Measurements from ENCODE around the gene ERN2. TPM values are rescaled to one million over a fixed set of nuclear protein-coding genes. Genes with fewer than 3 reads are reported as not detected.

ERN2 gene
- total RNA-seq, 1 experiment from 2014 or later: 3.9 TPM

DNA sequence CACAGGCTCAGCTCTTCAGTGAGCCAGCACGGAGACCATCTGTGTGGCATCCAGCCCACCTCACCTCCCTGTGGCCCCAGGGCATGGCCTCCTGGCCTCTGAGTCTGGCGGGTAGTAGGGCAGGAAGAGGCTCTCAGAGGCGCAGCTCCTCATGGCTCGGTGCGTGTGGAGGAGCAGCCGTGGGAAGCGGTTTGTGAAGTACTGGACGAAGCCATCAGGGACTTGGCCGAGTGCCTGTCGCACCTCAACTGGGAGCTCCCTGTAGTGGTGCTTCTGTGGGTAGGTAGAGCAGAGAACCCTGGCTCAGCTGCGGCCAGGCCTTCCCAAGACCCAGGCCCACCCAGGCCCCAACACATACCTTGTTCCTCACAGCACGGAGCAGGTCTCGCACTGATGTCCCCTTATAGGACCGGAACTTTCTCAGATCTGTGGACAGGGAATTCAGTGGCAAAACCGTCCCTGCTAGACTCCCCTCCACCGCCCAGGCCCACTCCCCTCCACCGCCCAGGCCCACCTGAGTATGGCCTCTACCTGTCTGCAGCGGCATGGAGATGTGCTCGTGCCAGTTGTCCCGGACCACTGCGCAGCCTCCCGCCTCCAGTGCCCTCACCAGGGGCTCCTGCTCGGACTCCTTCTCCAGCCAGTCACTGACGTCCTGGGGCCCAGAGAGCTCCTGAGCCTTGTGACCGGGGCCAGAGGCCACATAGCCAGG is 22.1 kb downstream of the ERN2 start:
- CTCF ChIA-PET: interaction anchor here (0.6 kb wide), 1 partner anchor 1917 kb away, joined by 3 read pairs; no protein-coding TSS in a partner anchor

DNA sequence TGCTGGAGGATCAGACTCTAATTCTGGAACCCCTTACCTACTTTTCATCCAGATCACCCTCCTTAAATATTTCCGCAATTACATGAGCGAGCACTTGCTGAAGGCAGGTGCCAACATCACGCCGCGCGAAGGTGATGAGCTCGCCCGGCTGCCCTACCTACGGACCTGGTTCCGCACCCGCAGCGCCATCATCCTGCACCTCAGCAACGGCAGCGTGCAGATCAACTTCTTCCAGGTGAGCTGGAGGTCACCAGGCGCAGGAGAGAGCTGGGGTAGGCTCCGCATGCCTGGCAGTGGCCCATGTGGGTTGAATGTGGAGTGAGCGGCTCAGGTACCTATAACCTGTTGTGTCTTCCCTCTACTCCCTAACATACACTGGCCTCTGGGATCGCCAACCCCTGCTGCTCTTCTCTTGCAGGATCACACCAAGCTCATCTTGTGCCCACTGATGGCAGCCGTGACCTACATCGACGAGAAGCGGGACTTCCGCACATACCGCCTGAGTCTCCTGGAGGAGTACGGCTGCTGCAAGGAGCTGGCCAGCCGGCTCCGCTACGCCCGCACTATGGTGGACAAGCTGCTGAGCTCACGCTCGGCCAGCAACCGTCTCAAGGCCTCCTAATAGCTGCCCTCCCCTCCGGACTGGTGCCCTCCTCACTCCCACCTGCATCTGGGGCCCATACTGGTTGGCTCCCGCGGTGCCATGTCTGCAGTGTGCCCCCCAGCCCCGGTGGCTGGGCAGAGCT is 23.4 kb downstream of the ERN2 start:
- no peak overlapping the region for H3K4me3 ChIP-seq
- intact Hi-C loops (cut with micrococcal nuclease; ENCODE audit: unreplicated experiment): no loop called here
- no peak for TF ChIP-seq EZH2 (IDR thresholded peaks at IDR 0.05; ENCODE audit: low read depth)
- TF ChIP-seq, protein P1, sequence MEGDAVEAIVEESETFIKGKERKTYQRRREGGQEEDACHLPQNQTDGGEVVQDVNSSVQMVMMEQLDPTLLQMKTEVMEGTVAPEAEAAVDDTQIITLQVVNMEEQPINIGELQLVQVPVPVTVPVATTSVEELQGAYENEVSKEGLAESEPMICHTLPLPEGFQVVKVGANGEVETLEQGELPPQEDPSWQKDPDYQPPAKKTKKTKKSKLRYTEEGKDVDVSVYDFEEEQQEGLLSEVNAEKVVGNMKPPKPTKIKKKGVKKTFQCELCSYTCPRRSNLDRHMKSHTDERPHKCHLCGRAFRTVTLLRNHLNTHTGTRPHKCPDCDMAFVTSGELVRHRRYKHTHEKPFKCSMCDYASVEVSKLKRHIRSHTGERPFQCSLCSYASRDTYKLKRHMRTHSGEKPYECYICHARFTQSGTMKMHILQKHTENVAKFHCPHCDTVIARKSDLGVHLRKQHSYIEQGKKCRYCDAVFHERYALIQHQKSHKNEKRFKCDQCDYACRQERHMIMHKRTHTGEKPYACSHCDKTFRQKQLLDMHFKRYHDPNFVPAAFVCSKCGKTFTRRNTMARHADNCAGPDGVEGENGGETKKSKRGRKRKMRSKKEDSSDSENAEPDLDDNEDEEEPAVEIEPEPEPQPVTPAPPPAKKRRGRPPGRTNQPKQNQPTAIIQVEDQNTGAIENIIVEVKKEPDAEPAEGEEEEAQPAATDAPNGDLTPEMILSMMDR (conservative IDR thresholded peaks at IDR 0.05): no peak
- H4K20me1 ChIP-seq (ENCODE audit: insufficient read depth): no peaks in the 10 kb centered on the region
- peaks cover 37% of the 10 kb centered on the region for H3F3A ChIP-seq (ENCODE audit: insufficient read depth, low read depth)
- no peak overlapping the region for H3K4me2 ChIP-seq
- POLR2A ChIA-PET (ENCODE audit: unreplicated experiment): no interaction called here
- H3K27ac ChIP-seq: no peak overlapping the region
- peaks cover 6% of the 10 kb centered on the region; the same call in 1 of the 2 replicates for H3K79me2 ChIP-seq (ENCODE audit: low read depth)
- H3K9me2 ChIP-seq (ENCODE audit: insufficient read depth): no peaks in the 10 kb centered on the region
- DNase-seq: no peak
- peaks cover 12% of the 10 kb centered on the region for H3K36me3 ChIP-seq (ENCODE audit: low read depth)
- H2AFZ ChIP-seq: no peak overlapping the region
- BruUV-seq (replicated peaks): TSS peak; percentile 5
- no peaks in the 10 kb centered on the region for H3K9me3 ChIP-seq (ENCODE audit: insufficient read depth, low read depth)
- H3K4me1 ChIP-seq (replicated peaks; ENCODE audit: insufficient read depth): no peaks in the 10 kb centered on the region
- H3K27me3 ChIP-seq (ENCODE audit: insufficient read depth, low read depth): no peaks in the 10 kb centered on the region
- CTCF ChIA-PET: no interaction called here

More for the DNA sequence above, 22.1 kb downstream of the ERN2 start:
- DNase-seq: no peak
- H3K27ac ChIP-seq: no peak overlapping the region
- POLR2A ChIA-PET (ENCODE audit: unreplicated experiment): no interaction called here
- no peak overlapping the region for H3K4me3 ChIP-seq
- TF ChIP-seq, protein P1 (conservative IDR thresholded peaks at IDR 0.05): no peak
- no peak for TF ChIP-seq EZH2 (IDR thresholded peaks at IDR 0.05; ENCODE audit: low read depth)
- H3K27me3 ChIP-seq (ENCODE audit: insufficient read depth, low read depth): no peaks in the 10 kb centered on the region
- no peaks in the 10 kb centered on the region for H4K20me1 ChIP-seq (ENCODE audit: insufficient read depth)
- H3K79me2 ChIP-seq (ENCODE audit: low read depth): no peaks in the 10 kb centered on the region
- H3F3A ChIP-seq (ENCODE audit: insufficient read depth, low read depth): peaks cover 37% of the 10 kb centered on the region
- intact Hi-C loops (cut with micrococcal nuclease; ENCODE audit: unreplicated experiment): no loop called here
- H3K9me2 ChIP-seq (ENCODE audit: insufficient read depth): no peaks in the 10 kb centered on the region
- no peak overlapping the region for H2AFZ ChIP-seq
- H3K4me2 ChIP-seq: no peak overlapping the region
- BruUV-seq (replicated peaks): no TSS peak
- H3K36me3 ChIP-seq (ENCODE audit: low read depth): peaks cover 12% of the 10 kb centered on the region
- H3K4me1 ChIP-seq (replicated peaks; ENCODE audit: insufficient read depth): no peaks in the 10 kb centered on the region
- H3K9me3 ChIP-seq (ENCODE audit: insufficient read depth, low read depth): no peaks in the 10 kb centered on the region

DNA sequence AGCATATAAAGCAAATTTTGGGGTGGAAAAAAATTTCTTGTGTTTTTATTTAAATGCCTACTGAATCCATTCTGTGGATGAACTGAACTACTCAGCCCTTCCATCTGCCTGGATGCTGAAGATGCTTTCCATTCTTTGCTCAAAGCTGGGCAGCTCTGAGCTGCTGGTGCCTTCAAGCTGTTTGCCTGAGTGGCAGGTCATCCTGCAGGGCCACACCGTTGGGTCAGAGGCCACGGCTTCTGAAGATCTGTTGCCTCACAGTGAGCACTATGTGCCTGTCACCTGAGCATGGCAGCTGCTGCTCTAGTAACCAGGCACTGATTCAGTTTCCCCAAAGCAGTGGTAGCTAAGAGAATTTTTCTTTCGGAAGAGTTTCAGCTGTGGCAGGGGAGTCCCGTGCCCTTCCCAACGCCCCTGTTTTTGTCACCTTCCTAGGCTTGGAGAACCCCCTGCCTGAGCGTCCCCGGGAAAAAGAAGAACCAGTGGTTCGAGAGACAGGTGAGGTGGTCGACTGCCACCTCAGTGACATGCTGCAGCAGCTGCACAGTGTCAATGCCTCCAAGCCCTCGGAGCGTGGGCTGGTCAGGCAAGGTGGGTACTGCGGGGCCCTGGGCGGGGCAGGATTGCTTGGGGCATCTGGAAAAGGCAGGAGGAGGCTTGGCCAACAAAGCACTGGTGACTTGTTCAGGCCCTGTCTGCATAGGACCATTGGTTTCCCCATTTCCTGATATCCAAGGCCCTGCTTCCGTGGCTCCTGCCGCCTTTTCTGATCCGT is 25.8 kb downstream of the ERN2 start:
- peaks cover 28% of the 10 kb centered on the region for H3F3A ChIP-seq (ENCODE audit: insufficient read depth, low read depth)
- POLR2A ChIA-PET (ENCODE audit: unreplicated experiment): no interaction called here

More for the DNA sequence above, 25.8 kb downstream of the ERN2 start:
- Histone ChIP-seq H3K79me2 (ENCODE audit: low read depth) (peaks cover 23% of the 10 kb centered on the region), H3K4me3 (no peak overlapping the region), H3K9me2 (ENCODE audit: insufficient read depth) (no peaks in the 10 kb centered on the region), H3K36me3 (ENCODE audit: low read depth) (peaks cover 27% of the 10 kb centered on the region), H3K27ac (no peak overlapping the region), H3K9me3 (ENCODE audit: insufficient read depth, low read depth) (no peaks in the 10 kb centered on the region), H3K27me3 (ENCODE audit: insufficient read depth, low read depth) (no peaks in the 10 kb centered on the region), H2AFZ (no peak overlapping the region), H4K20me1 (ENCODE audit: insufficient read depth) (no peaks in the 10 kb centered on the region; the same call in 1 of the 2 replicates), H3K4me1 (replicated peaks; ENCODE audit: insufficient read depth) (no peaks in the 10 kb centered on the region), H3K4me2 (no peak overlapping the region)
- TF ChIP-seq, protein P1 (conservative IDR thresholded peaks at IDR 0.05): no peak
- no peak for TF ChIP-seq EZH2 (IDR thresholded peaks at IDR 0.05; ENCODE audit: low read depth)
- CTCF ChIA-PET: no interaction called here
- intact Hi-C loops (cut with micrococcal nuclease; ENCODE audit: unreplicated experiment): no loop called here
- no peak for DNase-seq
- no TSS peak for BruUV-seq (replicated peaks)

All from PC-9 (cell line).